GM19240 (cell line): ENCODE results near the gene STXBP6.
"Not testable (repeated sequence)": the region's sequence is repeated elsewhere in the genome, so short reads cannot be mapped to it uniquely, and the experiment has no call there.

Experiments used
- DNase-seq: peaks from one replicate; pipeline ENCODE4 v3.0.0; 2011; ENCODE audit warnings: low spot score; ENCODE audit not compliant: insufficient read length

The STXBP6 gene

DNA sequence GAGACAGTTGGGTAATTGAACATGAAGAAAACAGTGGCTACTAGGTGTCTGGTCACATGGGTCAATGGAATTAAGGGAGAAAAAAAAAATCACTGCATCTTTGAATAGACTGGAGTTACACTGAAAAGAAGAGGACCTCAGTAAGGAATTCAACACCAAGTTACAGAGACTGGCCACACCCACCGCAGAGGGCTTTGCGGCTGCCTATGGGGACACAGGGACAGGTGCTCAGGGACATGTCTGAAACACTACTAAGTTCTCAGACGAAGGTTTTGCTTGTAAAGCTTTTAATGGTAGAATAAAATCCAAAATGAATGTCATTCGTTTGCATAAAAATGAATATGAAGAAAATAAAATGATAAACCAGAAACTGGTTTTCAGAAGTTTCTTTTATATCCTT lies 93.8 kb downstream of the STXBP6 start:
- no peak for DNase-seq

DNA sequence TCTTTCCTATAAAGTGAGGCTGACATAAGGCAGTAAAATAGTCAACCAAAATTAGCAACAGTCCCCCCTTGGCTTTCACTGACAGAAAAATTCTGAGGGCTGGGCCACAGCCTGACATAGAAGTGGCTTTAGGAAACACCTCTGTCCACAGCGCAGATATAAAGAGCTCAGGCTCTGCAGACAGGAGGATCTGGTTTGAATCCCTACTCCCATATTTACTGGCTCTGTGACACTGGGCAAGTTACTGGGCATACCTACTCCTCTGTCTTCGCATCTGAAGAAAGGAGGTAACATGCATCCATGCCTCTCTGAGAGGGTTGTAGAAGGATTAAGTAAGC lies 95.3 kb downstream of the STXBP6 start:
- DNase-seq: no peak

DNA sequence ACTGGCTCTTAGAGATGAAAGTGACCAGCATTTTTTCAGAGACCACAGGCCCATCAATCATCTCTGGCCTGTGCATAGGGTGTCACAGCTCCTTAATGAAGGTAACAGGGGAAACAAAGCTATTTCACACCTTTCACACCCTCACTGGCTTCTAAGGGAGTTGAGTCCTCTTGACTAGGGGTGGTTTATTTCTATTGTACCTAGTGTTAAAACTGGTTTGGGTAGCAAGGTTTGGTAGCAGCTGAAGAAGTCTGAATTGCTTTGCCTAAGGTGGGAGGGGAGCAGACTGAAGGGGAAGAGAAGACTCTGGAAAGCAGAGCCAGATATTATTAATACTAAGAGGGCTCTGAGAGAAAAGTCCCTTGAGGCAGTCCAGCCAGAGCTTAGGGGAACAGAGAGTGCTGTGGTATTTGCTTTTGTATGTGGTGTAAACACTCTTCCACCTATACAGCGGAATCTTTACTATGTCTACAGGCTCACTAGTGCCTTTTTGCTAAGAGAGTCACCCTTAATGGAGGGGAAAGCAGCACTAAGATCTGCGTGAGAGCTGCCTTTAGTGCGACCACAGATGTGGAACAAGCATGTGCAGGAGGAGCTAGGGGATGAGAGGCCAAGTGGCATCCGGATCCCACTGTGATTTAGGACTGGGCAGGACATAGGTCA lies 95.8 kb downstream of the STXBP6 start:
- DNase-seq: no peak

DNA sequence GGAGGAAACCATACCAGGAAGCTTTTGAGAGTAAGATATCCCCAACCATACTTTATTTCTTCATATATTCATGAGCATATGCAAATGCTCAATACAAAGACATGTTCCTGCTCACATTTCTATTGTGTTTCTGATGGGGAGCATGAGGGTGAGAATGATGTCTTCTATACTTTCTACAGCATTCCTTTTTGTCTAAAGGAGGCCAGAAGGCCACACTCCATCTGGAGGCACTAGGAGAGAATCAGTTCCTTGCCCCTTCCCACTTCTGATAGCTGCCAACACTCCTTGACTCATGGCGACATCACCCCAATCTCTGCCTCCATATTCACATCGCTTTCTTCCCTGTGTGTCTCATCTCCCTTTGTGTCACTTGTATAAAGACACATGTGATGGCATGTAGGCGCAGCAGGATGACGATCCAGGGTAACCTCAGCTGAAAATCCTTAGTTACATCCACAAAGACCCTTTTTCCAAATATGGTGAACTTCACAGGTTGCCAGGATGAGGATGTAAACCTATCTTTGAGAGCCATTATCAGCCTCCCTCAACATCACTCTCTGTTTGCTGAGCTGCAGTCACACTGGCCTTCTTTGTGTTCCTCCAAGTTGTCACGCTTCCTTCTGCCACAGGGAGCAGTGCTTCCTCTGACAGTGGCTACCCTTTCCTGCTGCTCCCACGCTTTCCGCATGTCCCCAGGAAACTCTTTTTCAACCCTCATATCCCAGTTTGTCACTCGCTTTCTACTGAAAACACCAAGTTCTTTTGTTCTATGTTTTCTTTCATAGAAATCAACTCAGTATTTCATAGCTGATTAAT lies 96.9 kb downstream of the STXBP6 start:
- DNase-seq: no peak

DNA sequence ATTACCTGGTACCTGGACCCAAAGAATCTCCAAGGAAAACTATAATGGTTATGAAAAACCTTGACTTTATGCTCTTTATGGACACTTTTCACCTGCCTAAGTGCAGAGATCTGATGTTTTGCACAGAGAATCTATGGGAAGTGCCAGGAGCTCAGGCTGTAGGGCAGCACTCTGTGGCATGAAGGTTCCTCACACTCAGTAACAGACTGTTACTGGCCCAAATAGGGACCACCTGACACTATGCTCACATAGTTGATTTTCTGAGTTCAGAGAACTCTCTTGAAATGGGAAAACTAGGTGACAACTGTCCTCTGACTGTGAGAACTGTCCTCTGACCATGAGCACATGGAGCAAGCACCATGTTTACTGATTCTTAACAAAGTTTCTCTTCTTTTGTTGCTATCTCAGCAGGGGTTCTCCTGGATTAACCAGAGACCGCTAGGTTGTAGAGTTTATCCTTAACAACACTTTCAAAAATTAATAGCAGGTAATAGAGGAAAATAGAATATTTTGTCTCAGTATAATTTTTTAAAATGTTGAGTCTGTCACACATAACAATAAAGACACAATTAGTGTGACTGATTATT lies 101.6 kb downstream of the STXBP6 start:
- DNase-seq: no peak

DNA sequence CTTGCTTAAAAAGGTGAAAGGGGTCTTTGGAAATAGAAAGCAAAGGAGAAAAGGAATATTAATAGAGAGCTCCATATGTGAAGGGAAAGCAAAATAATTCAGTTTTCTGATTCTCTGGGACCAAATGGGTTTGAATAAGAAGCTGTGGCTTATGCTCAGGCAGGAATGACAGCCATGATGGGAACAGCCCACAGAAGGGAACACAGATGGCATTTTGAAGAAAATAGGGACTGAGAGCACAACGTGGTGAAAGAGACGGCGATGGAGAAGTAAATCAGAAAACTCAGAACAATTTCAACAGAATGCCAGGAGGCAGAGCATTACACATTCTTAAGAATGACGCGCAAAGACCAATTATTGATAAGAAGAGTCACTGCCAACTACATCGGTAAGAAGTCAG lies 102.8 kb downstream of the STXBP6 start:
- DNase-seq: no peak

DNA sequence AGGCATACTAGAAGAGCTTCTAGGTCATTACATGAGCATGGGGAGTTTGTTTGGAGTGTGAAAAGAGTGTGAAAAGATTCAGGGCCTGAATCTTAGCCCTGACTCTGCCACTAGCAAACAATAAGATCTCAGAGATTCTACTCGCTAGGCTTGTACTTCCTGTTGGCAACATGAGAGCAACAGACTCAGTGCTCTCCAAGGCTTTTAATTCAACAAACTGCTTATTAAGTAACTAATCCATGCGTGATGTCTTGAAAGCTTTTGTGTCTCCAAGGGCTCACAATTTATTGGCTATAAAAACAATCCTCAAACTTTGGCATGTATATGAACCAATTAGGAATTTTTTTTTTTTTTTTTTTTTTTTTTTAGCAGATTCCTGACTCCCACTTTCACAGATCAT lies 105.1 kb downstream of the STXBP6 start:
- DNase-seq: no peak

DNA sequence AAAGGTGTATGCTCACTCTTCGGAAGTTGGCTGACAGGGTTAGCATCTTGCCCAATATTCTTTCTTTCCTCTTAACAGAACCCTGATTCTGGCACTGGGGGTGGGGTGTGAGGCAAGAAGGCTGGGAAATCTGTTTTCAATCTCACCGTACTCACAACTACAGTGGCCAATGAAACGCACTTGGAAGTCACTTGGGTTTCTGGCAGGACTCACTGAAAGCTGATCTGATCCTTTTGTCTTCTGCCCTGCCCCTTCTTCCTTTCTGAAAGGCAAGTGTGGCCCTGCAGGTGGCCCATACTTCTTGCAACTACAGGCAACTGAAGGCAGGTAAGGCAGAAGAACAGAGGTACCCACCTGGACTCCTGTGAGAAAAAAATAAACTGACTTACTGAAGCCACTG lies 106.9 kb downstream of the STXBP6 start:
- no peak for DNase-seq

DNA sequence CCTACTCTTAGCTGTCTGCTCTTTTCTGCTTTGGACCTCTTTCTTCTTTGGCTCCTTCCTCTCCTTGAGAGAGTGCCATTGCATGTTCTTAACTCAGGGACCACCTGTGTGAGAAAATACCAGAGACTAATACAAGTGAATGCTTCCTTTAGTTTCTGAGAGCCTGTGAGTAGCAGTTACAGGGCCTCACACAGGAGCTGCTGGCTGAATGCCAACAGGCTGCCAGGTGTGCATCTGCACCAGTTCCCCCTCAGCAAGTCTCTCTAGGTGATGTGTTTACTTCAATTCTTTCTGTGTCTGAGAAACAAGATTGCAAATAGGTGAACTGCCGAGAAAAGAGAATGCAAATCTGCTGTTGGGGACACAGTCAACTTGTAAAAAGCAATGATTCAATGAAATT lies 108.2 kb downstream of the STXBP6 start:
- no peak for DNase-seq

DNA sequence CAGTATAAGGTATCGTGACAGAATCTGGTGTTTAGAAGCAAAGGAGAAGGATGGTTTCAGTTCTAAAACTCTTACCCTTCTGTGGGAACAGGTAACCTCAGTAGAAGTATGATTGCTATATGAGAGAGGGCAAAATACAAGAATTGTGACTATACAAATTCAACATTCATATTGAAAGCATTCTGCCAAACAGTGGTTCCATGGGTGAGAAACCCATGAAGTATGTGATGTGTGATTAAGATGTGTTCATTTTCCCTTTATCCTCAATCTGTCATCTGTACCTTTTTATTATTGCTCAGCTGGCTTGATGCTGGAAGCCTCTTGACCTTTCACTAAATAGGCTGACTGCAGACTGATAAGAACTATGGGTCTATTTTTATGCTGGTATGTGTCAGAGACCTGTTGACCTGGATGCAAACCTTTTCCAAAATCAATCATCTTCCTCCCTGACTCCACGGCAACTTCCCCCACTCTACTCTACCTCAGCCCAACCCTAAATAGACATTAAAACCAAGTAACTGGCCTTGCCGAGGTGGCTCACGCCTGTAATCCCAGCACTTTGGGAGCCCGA lies 109.6 kb downstream of the STXBP6 start:
- no peak for DNase-seq

DNA sequence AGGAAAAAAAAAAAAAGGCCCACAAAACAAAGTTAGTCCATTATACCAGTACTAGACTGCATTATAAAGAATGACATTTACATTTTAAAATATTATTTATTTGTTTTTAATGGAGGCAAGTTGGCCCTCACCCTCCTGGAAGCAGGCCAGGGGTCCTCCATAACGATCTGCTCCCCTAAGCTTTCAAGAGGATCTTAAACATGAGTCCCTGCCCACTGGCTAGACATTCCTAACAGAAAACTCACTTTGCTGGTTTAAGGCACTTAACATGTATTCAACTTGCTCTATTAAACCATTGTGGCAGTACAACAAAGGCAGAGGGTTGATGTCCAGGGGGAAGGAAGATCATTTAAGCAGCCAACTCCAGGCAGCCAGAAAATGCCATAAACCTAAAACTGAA lies 111.4 kb downstream of the STXBP6 start:
- DNase-seq: no peak

DNA sequence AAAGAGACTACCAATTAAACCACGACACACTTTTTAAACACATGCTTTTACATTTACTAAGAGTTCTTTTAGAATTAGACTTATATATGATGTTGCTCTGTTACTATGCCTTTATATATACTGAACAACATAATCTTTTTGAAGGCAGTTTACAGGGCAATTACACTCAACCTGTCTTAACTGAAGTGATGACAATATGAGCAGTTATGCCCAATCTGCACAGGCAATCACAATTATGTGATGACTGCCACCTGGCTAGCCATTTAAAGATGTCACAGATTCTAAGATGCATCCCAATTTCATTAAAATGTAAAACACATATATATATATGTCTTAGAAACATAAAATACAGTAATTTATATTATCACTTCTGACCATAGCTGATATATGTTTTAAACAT lies 112.6 kb downstream of the STXBP6 start:
- no peak for DNase-seq

DNA sequence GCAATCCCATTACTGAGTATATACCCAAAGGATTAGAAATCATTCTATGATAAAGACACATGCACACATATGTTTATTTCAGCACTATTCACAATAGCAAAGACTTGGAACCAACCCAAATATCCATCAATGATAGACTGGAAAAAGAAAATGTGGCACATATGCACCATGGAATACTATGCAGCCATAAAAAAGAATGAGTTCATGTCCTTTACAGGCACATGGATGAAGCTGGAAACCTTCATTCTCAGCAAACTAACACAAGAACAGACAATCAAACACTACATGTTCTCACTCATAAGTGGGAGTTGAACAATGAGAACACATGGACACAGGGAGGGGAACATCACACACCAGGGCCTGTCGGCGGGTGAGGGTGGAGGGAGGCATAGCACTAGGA lies 113.2 kb downstream of the STXBP6 start:
- not testable (repeated sequence) for DNase-seq

DNA sequence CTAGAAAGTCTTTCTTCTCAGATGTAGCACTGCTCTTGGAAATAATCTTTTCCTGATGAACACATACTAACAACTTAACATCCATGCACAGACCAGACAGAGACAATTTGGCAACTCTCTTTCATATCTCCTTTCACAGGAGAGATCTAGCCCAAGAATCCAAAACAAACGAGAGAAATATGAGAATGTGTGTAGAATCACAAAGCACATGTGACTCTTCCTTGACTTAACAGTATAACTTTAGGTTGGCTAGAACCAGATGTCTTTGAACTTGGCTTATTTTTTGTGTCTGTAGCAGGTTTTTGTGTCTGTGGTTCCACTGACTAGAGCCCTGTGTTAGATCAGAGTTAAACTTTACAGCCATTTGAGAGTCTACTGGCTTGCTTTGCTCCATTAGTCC lies 114.2 kb downstream of the STXBP6 start:
- DNase-seq: no peak

DNA sequence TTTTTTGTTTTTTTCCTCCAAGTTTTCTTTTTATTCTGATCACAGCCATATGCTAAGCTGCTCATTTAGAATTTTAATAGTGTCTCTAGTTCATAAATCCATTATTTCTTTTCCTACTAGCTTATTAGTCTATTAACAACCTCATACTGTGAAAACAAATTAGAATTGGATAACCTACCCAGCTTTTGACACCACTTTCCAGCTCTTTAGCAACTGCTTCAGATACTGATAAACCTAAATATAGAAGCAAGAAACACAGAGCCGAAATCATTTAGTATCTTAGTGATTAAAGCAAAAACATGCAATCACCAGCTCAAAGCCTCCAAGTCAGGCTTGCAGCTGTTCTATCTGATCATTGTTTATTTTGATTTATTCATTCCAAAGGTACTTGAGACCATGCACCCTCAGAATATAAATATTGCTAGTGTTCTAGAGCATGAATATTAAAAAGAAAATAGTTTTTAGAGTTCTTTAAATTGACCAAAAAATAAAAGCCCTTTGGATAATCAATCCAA lies 121.5 kb downstream of the STXBP6 start:
- DNase-seq: no peak

DNA sequence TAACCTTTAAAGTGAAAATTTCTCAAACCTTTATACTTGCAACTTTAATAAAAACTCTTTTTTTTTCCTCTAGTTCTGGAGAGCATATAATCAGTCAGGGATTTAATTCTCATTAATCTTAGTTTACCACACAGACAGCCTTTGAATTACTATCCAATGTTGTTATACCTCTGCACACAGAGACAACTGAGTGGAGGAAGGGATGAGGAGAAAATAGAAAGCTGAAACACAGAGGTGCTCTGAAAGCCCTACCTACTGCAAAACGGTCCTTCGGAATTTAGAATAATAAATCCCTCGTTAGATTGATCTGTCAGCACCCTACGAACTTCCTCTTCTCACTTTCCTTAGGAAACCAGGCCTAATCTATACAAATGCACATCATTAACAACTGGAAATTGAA lies 122.1 kb downstream of the STXBP6 start:
- no peak for DNase-seq

DNA sequence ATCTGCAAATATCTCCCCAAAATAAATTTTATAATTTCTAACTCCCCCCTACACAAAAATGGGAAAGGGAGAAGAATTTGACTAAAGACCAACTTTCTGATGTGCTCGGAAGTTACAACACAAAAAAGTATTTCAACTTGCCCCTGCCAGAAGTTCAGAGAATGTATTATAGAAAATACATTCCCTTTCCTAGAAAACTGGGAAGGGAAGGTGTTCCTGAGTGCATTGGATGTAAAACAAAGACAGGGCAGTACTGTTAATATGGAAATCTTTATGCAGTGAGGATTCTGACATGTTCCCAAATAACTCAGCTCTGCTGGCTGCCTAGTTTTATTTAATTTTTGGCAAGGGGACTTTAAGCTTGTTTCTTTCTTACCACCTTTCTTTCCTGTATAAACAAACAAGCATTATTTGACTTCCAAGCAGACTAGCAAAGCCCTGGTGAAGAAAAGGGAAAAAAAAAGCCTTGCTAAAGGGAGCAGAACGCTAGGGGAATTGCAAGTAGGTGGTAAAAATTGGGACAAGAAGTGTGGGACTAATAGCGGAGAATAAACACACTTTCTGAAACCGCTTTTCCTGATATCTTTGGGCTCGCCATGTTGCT lies 124.1 kb downstream of the STXBP6 start:
- DNase-seq: no peak

DNA sequence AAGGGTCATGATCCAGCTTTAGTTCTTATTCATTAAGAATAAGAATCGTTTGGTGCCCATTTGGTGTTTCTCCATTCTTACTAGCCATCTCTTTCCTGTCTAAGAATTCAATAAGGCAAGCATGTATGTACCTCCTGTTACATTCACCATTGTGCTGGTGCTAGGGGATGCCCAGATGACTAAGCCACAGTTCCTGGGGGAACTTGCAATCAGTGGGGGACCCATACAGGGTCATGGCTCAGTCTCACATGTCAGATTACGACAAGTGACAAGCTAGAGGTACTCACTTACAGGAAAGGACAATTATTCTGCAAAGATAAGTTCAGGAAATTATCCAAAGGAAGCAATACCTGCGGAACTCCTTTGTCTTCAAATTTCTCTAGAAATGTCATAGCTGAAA lies 125.4 kb downstream of the STXBP6 start:
- DNase-seq: no peak

DNA sequence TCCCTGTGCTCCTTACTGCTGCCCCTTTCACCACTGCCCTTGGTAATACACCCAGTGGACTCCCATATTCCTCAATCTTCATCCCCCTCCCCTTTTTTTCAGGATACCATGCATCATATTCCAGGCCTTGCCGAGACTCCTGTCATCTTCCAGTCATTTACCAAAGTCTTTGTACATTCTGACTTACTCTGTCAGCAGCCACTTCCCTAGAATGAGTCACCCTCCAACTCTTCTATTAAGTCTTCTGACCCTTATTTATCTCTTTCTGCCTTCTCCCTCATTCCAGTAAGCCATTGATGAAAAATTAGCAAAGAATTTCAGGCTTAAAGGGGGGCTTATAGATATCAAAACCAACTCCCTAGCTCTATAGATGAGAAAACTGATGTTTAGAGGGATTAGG lies 128.0 kb downstream of the STXBP6 start:
- no peak for DNase-seq

DNA sequence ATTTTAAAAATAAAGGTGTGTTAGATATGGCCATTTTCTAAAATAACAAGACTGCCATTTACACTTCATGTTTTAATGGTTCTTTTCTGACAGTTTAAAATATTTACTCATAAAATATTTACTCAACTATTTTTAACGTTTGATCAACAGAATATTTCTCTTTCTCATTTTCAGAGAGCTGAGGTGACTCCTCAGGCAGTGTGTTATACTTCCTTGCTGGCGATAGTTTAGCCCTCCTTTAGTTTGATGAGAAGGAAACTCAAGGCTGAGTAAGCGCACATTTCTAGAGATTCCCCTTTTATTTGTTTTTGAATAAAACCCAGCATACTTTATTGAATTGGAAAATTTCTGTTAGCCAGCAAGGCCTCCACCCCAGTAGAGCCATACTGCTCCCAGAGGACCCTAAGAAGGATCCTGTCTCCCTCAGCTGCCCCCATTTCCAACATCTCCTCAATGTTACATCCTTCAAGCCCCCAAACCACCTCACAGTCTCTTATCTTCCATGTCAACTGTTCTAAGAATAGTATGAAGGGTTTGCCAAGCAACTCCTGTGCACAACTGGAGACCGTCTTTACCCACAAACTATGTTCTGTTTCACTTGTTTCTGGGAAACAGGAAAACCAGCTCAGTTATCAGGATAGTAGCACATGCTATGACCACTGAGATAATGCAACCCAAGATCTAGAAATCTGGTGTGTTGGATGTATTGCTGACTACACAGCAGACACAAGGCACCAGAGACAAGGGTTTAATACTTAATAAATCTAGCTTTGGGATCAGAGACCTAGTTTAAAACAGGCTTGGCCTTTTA lies 129.5 kb downstream of the STXBP6 start:
- no peak for DNase-seq

DNA sequence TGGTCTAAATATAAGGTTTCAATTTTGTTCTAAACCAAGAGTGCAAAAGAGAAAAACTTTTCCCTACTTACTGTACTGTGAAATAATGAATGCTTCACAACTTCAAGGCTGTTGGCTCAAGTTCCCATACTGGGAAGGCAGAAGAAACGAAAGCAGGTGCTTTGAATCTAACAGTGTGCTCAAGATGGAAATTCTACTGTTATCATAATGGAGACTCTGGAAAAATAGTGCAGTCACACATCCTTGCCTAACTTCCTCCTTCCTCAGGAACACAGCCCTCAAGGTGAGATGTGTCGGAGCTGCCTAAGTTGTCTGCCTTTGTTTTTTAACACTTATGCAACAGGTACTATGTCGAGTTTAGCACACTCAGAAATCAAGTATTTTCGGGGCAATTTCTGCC lies 131.1 kb downstream of the STXBP6 start:
- DNase-seq: no peak
